Measurements from ENCODE around the gene FRMPD1. TPM values are rescaled to one million over a fixed set of nuclear protein-coding genes. Genes with fewer than 3 reads are reported as not detected.
A peak's percentile ranks its signal among the peaks of the same experiment; 100 is the strongest.
"Not testable (repeated sequence)": the region's sequence is repeated elsewhere in the genome, so short reads cannot be mapped to it uniquely, and the experiment has no call there.

The FRMPD1 gene
- total and polyA plus RNA-seq, 4 donors, result 0.06 to 0.25 (median 0.06) TPM; not detected in 1

DNA sequence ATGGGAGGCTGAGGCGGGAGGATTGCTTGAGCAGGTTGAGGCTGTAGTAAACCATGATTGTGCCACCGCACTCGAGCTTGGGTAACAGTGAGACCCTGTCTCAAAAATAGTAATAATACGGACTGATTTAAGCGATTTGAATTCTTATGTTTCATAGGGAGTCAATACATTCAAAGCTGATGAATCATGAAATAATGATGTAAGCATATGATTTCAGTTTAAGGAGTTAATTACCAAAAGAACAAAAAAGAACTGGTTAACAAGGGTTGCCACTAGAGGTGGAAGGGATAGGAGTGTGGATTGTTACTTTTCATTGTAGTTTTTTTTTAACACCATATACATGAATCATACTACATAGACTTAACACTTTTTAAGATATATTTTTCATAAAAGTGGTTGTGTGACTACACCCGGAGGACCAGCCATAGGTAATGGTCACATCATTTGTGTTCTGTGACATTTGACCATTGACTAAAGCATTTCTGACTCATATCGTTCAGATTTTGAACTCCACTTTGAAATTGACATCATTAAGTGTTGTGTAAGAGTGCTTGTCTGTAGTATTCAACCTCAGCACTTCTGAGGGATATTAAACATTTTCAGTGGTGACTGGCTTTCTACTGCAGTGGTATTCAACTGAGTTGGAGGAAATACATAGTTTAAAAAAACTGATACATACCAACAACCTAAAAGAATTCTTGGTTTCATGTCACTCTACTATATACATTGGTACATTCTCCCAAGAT, 109.8 kb downstream of the FRMPD1 start:
- no peak for TF ChIP-seq CTCF (IDR thresholded peaks at IDR 0.05; ENCODE audit: control extremely low read depth, extremely low read depth)
- DNase-seq, result no peak
- peak; percentile 85 for ATAC-seq (ENCODE audit: insufficient read depth, low FRiP score)
- H3K4me1 ChIP-seq (ENCODE audit: control insufficient read depth in 5 of 5, insufficient read depth in 5 of 5, low read length in 5 of 5), result no peaks in the 10 kb centered on the region
- H3K9me3 ChIP-seq (ENCODE audit: control insufficient read depth in 4 of 4, insufficient read depth in 3 of 4, low read length in 3 of 4), result no peaks in the 10 kb centered on the region
- no peak overlapping the region for H3K9ac ChIP-seq (ENCODE audit: insufficient read depth in 1 of 2, low read length in 2 of 2)
- no peak overlapping the region for H3K4me3 ChIP-seq
- H3K27me3 ChIP-seq (ENCODE audit: control insufficient read depth in 3 of 3, insufficient read depth in 3 of 3, low read length in 2 of 3), result no peaks in the 10 kb centered on the region
- 85 to 94% methylated on average over 7 of the region's 7 CpGs for WGBS, 2 donors
- no peak overlapping the region for H3K27ac ChIP-seq (ENCODE audit: low read depth in 1 of 2, low read length in 1 of 2)
- peaks cover 3 to 10% (median 5%) of the 10 kb centered on the region in 4 donors for H3K36me3 ChIP-seq (ENCODE audit: control insufficient read depth in 4 of 4, insufficient read depth in 4 of 4, low read length in 4 of 4)

- no peaks in the 10 kb centered on the region for H3K4me1 ChIP-seq (ENCODE audit: control insufficient read depth in 5 of 5, insufficient read depth in 5 of 5, low read length in 5 of 5)
- WGBS, 2 donors, result 66 to 78% methylated on average over 3 of the region's 3 CpGs
- no peaks in the 10 kb centered on the region for H3K9me3 ChIP-seq (ENCODE audit: control insufficient read depth in 4 of 4, insufficient read depth in 3 of 4, low read length in 3 of 4)
- ATAC-seq (ENCODE audit: insufficient read depth, low FRiP score), result no peak
- no peak overlapping the region for H3K27ac ChIP-seq (ENCODE audit: low read depth in 1 of 2, low read length in 1 of 2)
- TF ChIP-seq CTCF (IDR thresholded peaks at IDR 0.05; ENCODE audit: control extremely low read depth, extremely low read depth), result no peak
- H3K36me3 ChIP-seq (ENCODE audit: control insufficient read depth in 4 of 4, insufficient read depth in 4 of 4, low read length in 4 of 4), result peaks cover 3 to 10% (median 5%) of the 10 kb centered on the region in 4 donors
- H3K9ac ChIP-seq (ENCODE audit: insufficient read depth in 1 of 2, low read length in 2 of 2), result no peak overlapping the region
- no peaks in the 10 kb centered on the region for H3K27me3 ChIP-seq (ENCODE audit: control insufficient read depth in 3 of 3, insufficient read depth in 3 of 3, low read length in 2 of 3)
- H3K4me3 ChIP-seq, result no peak overlapping the region
- DNase-seq, result no peak
Measured at GRCh38 chr9:37761511-37761910, 110.8 kb downstream of the FRMPD1 start.

- not testable (repeated sequence) for H3K4me1 ChIP-seq (ENCODE audit: control insufficient read depth in 5 of 5, insufficient read depth in 5 of 5, low read length in 5 of 5); ATAC-seq (ENCODE audit: insufficient read depth, low FRiP score); H3K9ac ChIP-seq (ENCODE audit: insufficient read depth in 1 of 2, low read length in 2 of 2); H3K27ac ChIP-seq (ENCODE audit: low read depth in 1 of 2, low read length in 1 of 2); H3K27me3 ChIP-seq (ENCODE audit: control insufficient read depth in 3 of 3, insufficient read depth in 3 of 3, low read length in 2 of 3); DNase-seq; H3K36me3 ChIP-seq (ENCODE audit: control insufficient read depth in 4 of 4, insufficient read depth in 4 of 4, low read length in 4 of 4); H3K4me3 ChIP-seq; H3K9me3 ChIP-seq (ENCODE audit: control insufficient read depth in 4 of 4, insufficient read depth in 3 of 4, low read length in 3 of 4)
- WGBS, 2 donors, result 91 to 92% methylated on average over 5 to 6 of the region's 6 CpGs
Measured at GRCh38 chr9:37765263-37765662, 114.5 kb downstream of the FRMPD1 start.

- peaks cover 8 to 17% (median 9%) of the 10 kb centered on the region in 4 donors for H3K36me3 ChIP-seq (ENCODE audit: control insufficient read depth in 4 of 4, insufficient read depth in 4 of 4, low read length in 4 of 4)
- H3K9ac ChIP-seq (ENCODE audit: insufficient read depth in 1 of 2, low read length in 2 of 2), result no peak overlapping the region
- H3K27ac ChIP-seq (ENCODE audit: low read depth in 1 of 2, low read length in 1 of 2), result no peak overlapping the region
- ATAC-seq (ENCODE audit: insufficient read depth, low FRiP score), result no peak
- no peaks in the 10 kb centered on the region for H3K4me1 ChIP-seq (ENCODE audit: control insufficient read depth in 5 of 5, insufficient read depth in 5 of 5, low read length in 5 of 5)
- no peak overlapping the region for H3K4me3 ChIP-seq
- H3K27me3 ChIP-seq (ENCODE audit: control insufficient read depth in 3 of 3, insufficient read depth in 3 of 3, low read length in 2 of 3), result no peaks in the 10 kb centered on the region
- WGBS, 2 donors, result 90 to 93% methylated on average over 5 of the region's 5 CpGs
- TF ChIP-seq CTCF (IDR thresholded peaks at IDR 0.05; ENCODE audit: control extremely low read depth, extremely low read depth), result no peak
- no peak for DNase-seq
- H3K9me3 ChIP-seq (ENCODE audit: control insufficient read depth in 4 of 4, insufficient read depth in 3 of 4, low read length in 3 of 4), result no peaks in the 10 kb centered on the region
Measured at GRCh38 chr9:37769306-37769705, 118.6 kb downstream of the FRMPD1 start.
